COLO668 (cell line): ENCODE results near the gene PCDHB8.
A peak's percentile ranks its signal among the peaks of the same experiment; 100 is the strongest.
"Not testable (repeated sequence)": the region's sequence is repeated elsewhere in the genome, so short reads cannot be mapped to it uniquely, and the experiment has no call there.

Experiments
- DNase-seq: peaks from one replicate; lab custom pipeline; 2025; ENCODE audit not compliant: unreplicated experiment; lab: John Stamatoyannopoulos, UW

Gene PCDHB8

GRCh38 chr5:141184117-141184855 is 6.7 kb downstream of the PCDHB8 start:
- DNase-seq = not testable (repeated sequence)

GRCh38 chr5:141186897-141187512 is 9.4 kb downstream of the PCDHB8 start, which contains the start of gene PCDHB9:
PCDHB9 (plus strand) TSS chr5:141187161; CDS start chr5:141187319, 158 bp downstream.
- peak; percentile 38 for DNase-seq

- DNase-seq = not testable (repeated sequence)
These were observed 11.1 kb downstream of the PCDHB8 start for GRCh38 chr5:141188682-141189081.

- not testable (repeated sequence) for DNase-seq
These were observed 11.5 kb downstream of the PCDHB8 start for GRCh38 chr5:141189131-141189530.

GRCh38 chr5:141192110-141192725 is 14.6 kb downstream of the PCDHB8 start, which contains the start of gene PCDHB10:
PCDHB10 (plus strand) TSS chr5:141192353; CDS start chr5:141192553, 200 bp downstream.
- DNase-seq = peak; percentile 43

- DNase-seq = not testable (repeated sequence)
These were observed 16.7 kb downstream of the PCDHB8 start for GRCh38 chr5:141194332-141194731.

GRCh38 chr5:141196363-141196762 is 18.8 kb downstream of the PCDHB8 start:
- DNase-seq = no peak

GRCh38 chr5:141199359-141200235 is 22.0 kb downstream of the PCDHB8 start, which contains the start of gene PCDHB11:
PCDHB11 (plus strand) TSS chr5:141199627; CDS start chr5:141199775, 148 bp downstream.
- peak; percentile 2 for DNase-seq

GRCh38 chr5:141201126-141201525 is 23.5 kb downstream of the PCDHB8 start:
- not testable (repeated sequence) for DNase-seq

GRCh38 chr5:141201646-141202045 is 24.1 kb downstream of the PCDHB8 start:
- not testable (repeated sequence) for DNase-seq

- DNase-seq = no peak
These were observed 30.9 kb downstream of the PCDHB8 start, which contains the start of gene PCDHB12 for GRCh38 chr5:141208478-141208877. PCDHB12 (plus strand) TSS chr5:141208719; CDS start chr5:141208908, 189 bp downstream.

GRCh38 chr5:141210281-141210680 is 32.7 kb downstream of the PCDHB8 start:
- DNase-seq = not testable (repeated sequence)

GRCh38 chr5:141210849-141211248 is 33.3 kb downstream of the PCDHB8 start:
- not testable (repeated sequence) for DNase-seq

- peak; percentile 52 for DNase-seq
These were observed 36.2 kb downstream of the PCDHB8 start, which contains the start of gene PCDHB13 for GRCh38 chr5:141213656-141214339. PCDHB13 (plus strand) TSS chr5:141213919; CDS start chr5:141214124, 205 bp downstream.

GRCh38 chr5:141214583-141214982 is 37.0 kb downstream of the PCDHB8 start:
- not testable (repeated sequence) for DNase-seq

- not testable (repeated sequence) for DNase-seq
These were observed 37.9 kb downstream of the PCDHB8 start for GRCh38 chr5:141215504-141215903.

- not testable (repeated sequence) for DNase-seq
These were observed 38.4 kb downstream of the PCDHB8 start for GRCh38 chr5:141216035-141216434.

GRCh38 chr5:141223112-141223783 is 45.7 kb downstream of the PCDHB8 start, which contains the start of gene PCDHB14:
PCDHB14 (plus strand) TSS chr5:141223343; CDS start chr5:141223506, 163 bp downstream.
- DNase-seq = peak; percentile 0

- not testable (repeated sequence) for DNase-seq
These were observed 47.3 kb downstream of the PCDHB8 start for GRCh38 chr5:141224844-141225243.
